Heart left ventricle (tissue), 13 donors: ENCODE results near the gene SERTAD4.

ENCODE experiments used
- CTCF ChIP-seq, 12 donors: fragments of 200-600 bp; sonication (generic) in 4 of 12; IDR thresholded peaks; one replicate each; pipeline versions ENCODE4 v1.5.0 to v1.8.0; 2018 to 2022; ENCODE audit warnings: antibody characterized with exemption in 12 of 12, mild to moderate bottlenecking in 5 of 12
- POLR2A ChIP-seq, 2 donors: fragments of 450-650 bp; IDR thresholded peaks; one replicate each; pipeline ENCODE4 v1.6.1; 2017; ENCODE audit warnings: antibody characterized with exemption in 2 of 2, mild to moderate bottlenecking in 2 of 2, moderate library complexity in 2 of 2
- donor health status: ischemic (EF 13 %, LVEDD 7.1; RV severe dilation, severe dysfunction).
- donor health status: DM: no; HTN: yes; CAD: no.
- donor health status: DM: no; HTN: no; CAD: no.
- donor health status: ischemic (EF 25% LVEDD 6.9; RV normal size, moderate dysfunction).
- donor health status: ischemic (EF 25% LVEDD 5.7; RV mildly dilated, moderate dysfunction).
- donor health status: ischemic (EF 35%, LVEDD 5.7; RV mildly dilated, moderate dysfunction).
- donor health status: nonischemic (EF 11% LVEDD 7.7; RV severe dilation, severe dysfunction).
- donor health status: DM: yes; HTN: yes; CAD: no.
- donor health status: PGD.
- donor health status: ischemic (EF 29% LVEDD 5.4; RV normal size, mild dysfunction).
- donor health status: nonischemic (EF 23%, LVEDD 6.1; RV moderate dilation, normal function).

GRCh38 chr1:210248341-210248740 lies 15.7 kb downstream of the SERTAD4 start:
- TF ChIP-seq POLR2A (IDR thresholded peaks at IDR 0.05), result no peak
- no peak for TF ChIP-seq CTCF (IDR thresholded peaks at IDR 0.05)
